NB4 (cell line): ENCODE data around the gene ANKHD1.

Experiments used
- MYC ChIP-seq: IDR thresholded peaks from 2 replicates; pipeline ENCODE4 v1.6.1; 2011; ENCODE audit warnings: low read depth, low read length
- POLR2A ChIP-seq: IDR thresholded peaks from 2 replicates; pipeline ENCODE4 v1.6.1; 2011; ENCODE audit warnings: mild to moderate bottlenecking; ENCODE audit not compliant: insufficient read length; ENCODE audit errors: extremely low read depth
- TF ChIP-seq, protein P1 (sequence below): IDR thresholded peaks from one replicate; pipeline ENCODE4 v1.5.1; 2012; ENCODE audit warnings: low read depth, low read length
- TF ChIP-seq, protein P2 (sequence below): IDR thresholded peaks from 2 replicates; pipeline ENCODE4 v1.6.1; 2011; ENCODE audit warnings: low read depth, low read length

DNA sequence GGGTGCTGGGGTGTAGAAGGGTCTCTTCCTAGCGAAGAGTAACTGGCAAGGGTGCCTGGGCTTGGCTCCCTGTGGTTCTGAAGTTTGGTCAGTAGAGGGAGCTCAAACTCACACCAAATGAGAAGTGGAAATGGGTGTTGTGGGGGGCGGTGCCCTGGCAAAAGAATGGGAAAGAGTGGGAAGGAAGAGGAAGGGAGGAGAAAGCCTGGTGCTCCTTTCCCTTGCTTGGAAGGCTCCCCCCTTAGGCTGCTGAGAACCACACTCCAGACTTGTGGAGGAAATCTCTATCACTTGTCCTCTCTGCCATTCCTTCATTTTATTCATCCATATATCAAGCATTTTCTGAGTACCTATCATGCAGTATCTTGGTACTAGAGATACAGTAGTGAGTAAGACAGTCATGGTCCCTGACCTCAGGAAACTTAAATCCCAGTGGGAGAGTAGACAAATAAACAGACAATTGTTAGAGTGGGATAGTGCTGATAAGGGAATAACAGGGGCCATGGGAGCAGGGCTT, 28.6 kb upstream of the ANKHD1 start:
- TF ChIP-seq POLR2A: no peak
- TF ChIP-seq, protein P1, sequence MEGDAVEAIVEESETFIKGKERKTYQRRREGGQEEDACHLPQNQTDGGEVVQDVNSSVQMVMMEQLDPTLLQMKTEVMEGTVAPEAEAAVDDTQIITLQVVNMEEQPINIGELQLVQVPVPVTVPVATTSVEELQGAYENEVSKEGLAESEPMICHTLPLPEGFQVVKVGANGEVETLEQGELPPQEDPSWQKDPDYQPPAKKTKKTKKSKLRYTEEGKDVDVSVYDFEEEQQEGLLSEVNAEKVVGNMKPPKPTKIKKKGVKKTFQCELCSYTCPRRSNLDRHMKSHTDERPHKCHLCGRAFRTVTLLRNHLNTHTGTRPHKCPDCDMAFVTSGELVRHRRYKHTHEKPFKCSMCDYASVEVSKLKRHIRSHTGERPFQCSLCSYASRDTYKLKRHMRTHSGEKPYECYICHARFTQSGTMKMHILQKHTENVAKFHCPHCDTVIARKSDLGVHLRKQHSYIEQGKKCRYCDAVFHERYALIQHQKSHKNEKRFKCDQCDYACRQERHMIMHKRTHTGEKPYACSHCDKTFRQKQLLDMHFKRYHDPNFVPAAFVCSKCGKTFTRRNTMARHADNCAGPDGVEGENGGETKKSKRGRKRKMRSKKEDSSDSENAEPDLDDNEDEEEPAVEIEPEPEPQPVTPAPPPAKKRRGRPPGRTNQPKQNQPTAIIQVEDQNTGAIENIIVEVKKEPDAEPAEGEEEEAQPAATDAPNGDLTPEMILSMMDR: peak; percentile 86
- TF ChIP-seq MYC: no peak
- TF ChIP-seq, protein P2, sequence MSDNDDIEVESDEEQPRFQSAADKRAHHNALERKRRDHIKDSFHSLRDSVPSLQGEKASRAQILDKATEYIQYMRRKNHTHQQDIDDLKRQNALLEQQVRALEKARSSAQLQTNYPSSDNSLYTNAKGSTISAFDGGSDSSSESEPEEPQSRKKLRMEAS: no peak
